AG09309 (cell line): ENCODE measurements around the gene HTRA3.

Experiments used
- DNase-seq: peaks from one replicate; pipeline ENCODE4 v3.0.0-alpha.2; 2010; ENCODE audit warnings: low read depth
- H3K4me3 ChIP-seq: 2 replicates; pipeline ENCODE4 v1.5.1; 2011; ENCODE audit warnings: mild to moderate bottlenecking, low read depth, low read length, moderate library complexity; ENCODE audit not compliant: control insufficient read depth
- TF ChIP-seq, protein P1 (sequence below): IDR thresholded peaks from 2 replicates; pipeline ENCODE4 v1.5.1; 2011; ENCODE audit warnings: mild to moderate bottlenecking, low read depth, low read length, inconsistent platforms; ENCODE audit not compliant: insufficient read depth, control insufficient read depth; ENCODE audit errors: missing control alignments

Gene HTRA3

DNA sequence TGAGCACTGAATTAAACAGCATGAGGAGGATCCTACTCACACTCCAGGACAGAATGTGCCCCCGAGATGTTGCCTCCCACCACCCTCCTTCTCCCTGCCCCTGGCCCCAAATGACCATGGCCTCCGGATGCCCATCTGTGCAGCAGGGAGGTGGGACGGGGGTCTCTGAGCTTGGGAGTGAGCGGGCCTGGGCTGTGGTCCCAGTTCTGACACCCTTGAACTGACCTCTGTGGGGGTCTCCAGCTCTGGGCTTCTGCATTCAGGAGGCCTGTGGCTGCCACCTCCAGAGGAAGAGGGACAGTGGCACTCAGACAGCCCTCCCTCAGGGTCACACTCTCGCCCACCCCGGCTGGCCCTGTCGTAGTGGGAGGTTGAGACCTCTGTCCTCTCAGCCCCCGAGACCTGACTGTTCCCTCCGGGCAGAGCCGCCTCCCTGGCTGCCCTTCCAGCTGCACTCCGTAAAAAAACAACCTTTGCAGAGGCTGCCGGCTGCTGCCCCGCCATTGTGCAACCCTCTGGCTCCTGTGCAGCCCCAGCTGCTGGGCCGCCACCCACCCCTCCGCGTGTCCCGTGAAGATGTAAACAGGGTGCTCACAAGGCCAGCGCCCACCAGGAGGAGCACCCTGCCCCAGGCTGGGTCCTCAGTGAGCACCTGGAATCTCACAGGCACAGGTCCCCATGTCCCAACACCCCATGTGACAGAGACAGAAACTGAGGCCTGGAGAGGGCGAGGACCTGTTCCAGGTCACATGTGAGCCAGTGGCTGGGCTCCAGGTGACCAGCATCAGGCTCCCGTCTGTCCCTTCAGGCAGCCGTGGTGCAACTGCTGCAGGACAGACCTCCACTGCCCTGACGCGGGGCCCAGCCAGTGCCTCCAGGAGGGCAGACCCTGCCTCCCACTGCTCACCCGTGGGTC lies 39.6 kb downstream of the HTRA3 start:
- TF ChIP-seq, protein P1, sequence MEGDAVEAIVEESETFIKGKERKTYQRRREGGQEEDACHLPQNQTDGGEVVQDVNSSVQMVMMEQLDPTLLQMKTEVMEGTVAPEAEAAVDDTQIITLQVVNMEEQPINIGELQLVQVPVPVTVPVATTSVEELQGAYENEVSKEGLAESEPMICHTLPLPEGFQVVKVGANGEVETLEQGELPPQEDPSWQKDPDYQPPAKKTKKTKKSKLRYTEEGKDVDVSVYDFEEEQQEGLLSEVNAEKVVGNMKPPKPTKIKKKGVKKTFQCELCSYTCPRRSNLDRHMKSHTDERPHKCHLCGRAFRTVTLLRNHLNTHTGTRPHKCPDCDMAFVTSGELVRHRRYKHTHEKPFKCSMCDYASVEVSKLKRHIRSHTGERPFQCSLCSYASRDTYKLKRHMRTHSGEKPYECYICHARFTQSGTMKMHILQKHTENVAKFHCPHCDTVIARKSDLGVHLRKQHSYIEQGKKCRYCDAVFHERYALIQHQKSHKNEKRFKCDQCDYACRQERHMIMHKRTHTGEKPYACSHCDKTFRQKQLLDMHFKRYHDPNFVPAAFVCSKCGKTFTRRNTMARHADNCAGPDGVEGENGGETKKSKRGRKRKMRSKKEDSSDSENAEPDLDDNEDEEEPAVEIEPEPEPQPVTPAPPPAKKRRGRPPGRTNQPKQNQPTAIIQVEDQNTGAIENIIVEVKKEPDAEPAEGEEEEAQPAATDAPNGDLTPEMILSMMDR = no peak
- DNase-seq = no peak
- no peak overlapping the region for H3K4me3 ChIP-seq

DNA sequence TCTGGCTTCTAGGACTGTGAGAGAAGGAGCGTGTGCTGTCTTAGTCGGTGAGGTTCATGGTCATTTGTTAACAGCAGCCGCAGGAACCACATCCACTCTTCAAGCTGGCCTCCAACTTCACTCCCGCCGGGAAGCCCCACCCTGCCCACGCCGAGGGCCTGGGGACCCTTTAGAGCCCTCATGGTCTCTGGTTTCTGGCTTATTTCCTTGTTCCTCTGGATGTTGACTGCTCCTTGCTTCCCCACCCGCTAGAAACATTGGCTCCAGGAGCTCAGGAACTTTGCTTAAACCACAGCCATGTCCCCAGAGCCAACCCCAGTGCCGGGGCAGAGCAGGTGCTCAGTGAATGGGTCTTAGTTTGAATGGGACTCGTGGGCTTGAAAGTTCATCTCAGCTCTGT lies 40.8 kb downstream of the HTRA3 start:
- no peak for DNase-seq
- H3K4me3 ChIP-seq = no peak overlapping the region
- TF ChIP-seq, protein P1 = no peak

DNA sequence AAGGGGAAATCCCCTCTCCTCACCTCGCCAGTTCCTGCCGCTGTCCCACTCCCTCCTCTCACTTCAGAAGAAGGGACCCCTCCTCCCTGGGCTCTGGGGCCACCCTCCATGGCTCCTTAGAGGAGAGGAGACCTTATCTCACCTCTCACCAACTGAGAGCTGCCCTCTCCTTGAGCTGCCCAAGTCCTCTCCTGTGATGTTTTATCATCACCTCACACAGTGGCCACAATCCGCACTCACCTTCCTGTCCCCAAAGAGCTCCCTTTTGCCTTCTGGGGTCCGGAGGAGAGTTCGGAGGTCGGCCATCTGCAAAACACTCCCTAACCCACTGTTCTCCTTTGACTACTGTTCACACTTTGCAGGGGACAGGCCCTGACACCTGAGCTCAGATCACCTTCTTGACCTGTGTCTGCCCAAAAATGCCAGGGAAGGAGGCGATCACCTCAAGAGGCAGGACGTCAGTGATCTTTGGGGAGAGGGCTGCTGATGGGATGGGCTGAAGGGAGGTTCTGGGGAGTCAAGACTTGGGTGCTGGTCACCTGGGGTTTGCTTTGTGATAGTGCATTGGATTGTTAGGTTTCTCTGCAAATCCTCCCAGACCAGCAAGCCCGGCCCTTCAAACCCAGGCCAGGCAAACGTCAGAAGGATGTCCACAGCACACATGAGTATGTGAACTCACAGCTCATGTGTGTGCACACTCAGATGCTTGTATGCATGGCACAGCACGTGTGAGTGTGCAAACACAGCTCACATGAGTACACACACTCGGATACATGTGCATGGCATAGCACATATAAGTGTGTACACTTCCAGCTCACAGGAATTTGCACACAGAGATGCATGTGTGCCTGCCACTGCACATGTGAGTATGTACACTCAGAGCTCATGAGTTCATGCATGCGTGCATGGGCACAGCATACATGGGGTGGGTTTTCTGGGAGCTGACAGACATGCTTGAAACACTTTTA lies 41.8 kb downstream of the HTRA3 start:
- H3K4me3 ChIP-seq = no peak overlapping the region
- TF ChIP-seq, protein P1 = no peak
- no peak for DNase-seq

DNA sequence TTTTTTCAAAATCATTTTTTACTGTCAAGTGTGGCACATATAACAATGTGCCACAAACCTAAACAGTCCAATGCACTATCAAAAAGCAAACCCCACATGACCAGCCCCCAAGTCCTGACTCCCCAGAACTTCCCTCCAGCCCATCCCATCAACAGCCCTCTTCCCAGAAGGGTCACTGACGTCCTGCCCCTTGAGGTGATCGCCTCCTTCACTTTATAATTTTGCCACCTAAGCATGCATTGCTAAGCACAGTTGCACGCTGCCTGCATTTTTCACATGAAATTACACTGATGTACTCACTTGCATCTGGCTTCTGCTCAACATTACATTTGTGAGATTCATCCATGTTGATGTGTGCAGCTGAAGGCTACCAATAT lies 42.5 kb downstream of the HTRA3 start:
- no peak overlapping the region for H3K4me3 ChIP-seq
- TF ChIP-seq, protein P1 = no peak
- no peak for DNase-seq

DNA sequence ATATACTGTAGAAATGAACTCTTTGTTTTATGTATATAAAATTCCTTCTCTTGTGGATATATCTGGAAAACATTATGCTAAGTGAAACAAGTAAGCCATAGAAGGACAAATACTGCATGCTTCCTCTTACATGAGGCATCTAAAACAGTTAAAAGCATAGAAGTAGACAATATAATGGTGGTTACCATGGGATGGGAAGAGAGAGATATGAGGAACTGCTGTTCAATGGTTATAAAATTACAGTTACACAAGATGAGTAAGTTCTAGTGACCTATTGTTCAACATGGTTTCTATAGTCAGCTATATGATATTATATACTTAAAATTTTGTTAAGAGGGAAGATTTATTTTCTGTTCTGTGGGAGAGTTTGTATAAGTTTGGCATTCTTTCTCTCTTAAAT lies 43.4 kb downstream of the HTRA3 start:
- TF ChIP-seq, protein P1 = no peak
- no peak overlapping the region for H3K4me3 ChIP-seq
- no peak for DNase-seq

DNA sequence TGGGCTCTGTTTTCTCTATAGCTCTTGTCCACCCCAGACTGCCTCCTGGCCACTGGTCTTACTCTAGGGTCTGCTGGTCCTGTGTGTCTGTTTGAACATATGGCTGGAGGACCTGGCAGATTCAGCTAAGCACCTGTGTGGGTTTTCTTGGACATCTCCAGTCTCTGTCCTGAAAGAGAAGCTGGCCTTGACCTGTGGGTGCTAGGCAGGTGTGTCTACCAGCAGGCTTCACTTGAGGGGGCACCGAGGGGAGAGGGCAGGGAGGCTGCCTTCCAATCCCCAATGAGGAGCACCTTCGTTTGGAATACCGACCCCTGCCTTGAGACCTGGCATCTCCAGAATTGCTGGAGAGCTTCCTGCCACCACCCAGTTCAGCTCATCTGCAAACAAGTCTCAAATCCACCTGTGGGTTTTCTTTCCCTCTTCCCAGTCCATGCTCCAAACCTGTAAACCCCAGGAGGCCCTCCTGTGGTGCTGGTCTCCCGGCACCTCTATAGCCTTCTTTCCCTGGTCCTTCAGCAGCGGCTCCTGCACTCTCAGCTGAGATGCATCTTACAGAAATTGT lies 45.2 kb downstream of the HTRA3 start:
- DNase-seq = no peak
- TF ChIP-seq, protein P1 = no peak
- no peak overlapping the region for H3K4me3 ChIP-seq
